Keratinocyte (primary cell): ENCODE results near the gene NAA11. TPM values are rescaled to one million over a fixed set of nuclear protein-coding genes. Genes with fewer than 3 reads are reported as not detected.

Source experiments
- DNase-seq: peaks from one replicate; pipeline ENCODE4 v3.0.0-alpha.2; 2011; ENCODE audit warnings: low read depth, missing footprints, low spot score
- FAIRE-seq: peaks from 2 replicates; lab custom pipeline; 2011; peaks lifted over from hg19 to GRCh38; lab: Jason Lieb, UNC
- H2AFZ ChIP-seq: 2 replicates; pipeline ENCODE4 v1.6.0; 2012; ENCODE audit warnings: low read length, control low read depth, inconsistent platforms; ENCODE audit not compliant: control insufficient read depth
- H3K27ac ChIP-seq: 2 replicates; pipeline ENCODE4 v1.5.1; 2011; ENCODE audit warnings: low read length; ENCODE audit not compliant: control insufficient read depth, insufficient read depth
- H3K27me3 ChIP-seq: 3 replicates; pipeline ENCODE4 v1.6.0; 2011; ENCODE audit warnings: low read length; ENCODE audit not compliant: control insufficient read depth, insufficient read depth; ENCODE audit errors: extremely low read depth
- H3K36me3 ChIP-seq, 2 experiments: 2 replicates in 1 of 2; 3 replicates in 1 of 2; pipeline ENCODE4 v1.5.1; 2011; ENCODE audit warnings: low read length in 2 of 2, mild to moderate bottlenecking in 1 of 2; ENCODE audit not compliant: control insufficient read depth in 2 of 2, insufficient read depth in 2 of 2; ENCODE audit errors: extremely low read depth in 1 of 2
- H3K4me1 ChIP-seq: 3 replicates; pipeline ENCODE4 v1.5.1; 2011; ENCODE audit warnings: low read length; ENCODE audit not compliant: control insufficient read depth, insufficient read depth; ENCODE audit errors: extremely low read depth
- H3K4me2 ChIP-seq: 3 replicates; pipeline ENCODE4 v1.6.0; 2011; ENCODE audit warnings: low read depth, low read length; ENCODE audit not compliant: control insufficient read depth, insufficient read depth; ENCODE audit errors: extremely low read depth
- H3K4me3 ChIP-seq, 3 experiments: fragments of 200-600 bp in 1 of 3; sonication (generic) in 1 of 3; 2 replicates in 2 of 3; 3 replicates in 1 of 3; pipeline ENCODE4 v1.5.1; 2011 to 2016; ENCODE audit warnings: low read length in 3 of 3, mild to moderate bottlenecking in 3 of 3, control low read depth in 2 of 3, inconsistent platforms in 1 of 3, low read depth in 1 of 3, mixed read lengths in 1 of 3, mixed run types in 1 of 3, moderate library complexity in 1 of 3; ENCODE audit not compliant: control insufficient read depth in 2 of 3, insufficient read depth in 2 of 3; ENCODE audit errors: extremely low read depth in 1 of 3
- H3K79me2 ChIP-seq: 2 replicates; pipeline ENCODE4 v1.6.0; 2012; ENCODE audit warnings: low read length; ENCODE audit not compliant: control insufficient read depth, insufficient read depth
- H3K9ac ChIP-seq: 3 replicates; pipeline ENCODE4 v1.6.0; 2011; ENCODE audit warnings: low read length; ENCODE audit not compliant: control insufficient read depth, insufficient read depth; ENCODE audit errors: extremely low read depth
- H3K9me1 ChIP-seq: 3 replicates; pipeline ENCODE4 v1.6.0; 2011; ENCODE audit warnings: low read length; ENCODE audit not compliant: control insufficient read depth, insufficient read depth; ENCODE audit errors: extremely low read depth
- H3K9me3 ChIP-seq: 2 replicates; pipeline ENCODE4 v1.5.1; 2012; ENCODE audit warnings: low read depth, low read length; ENCODE audit not compliant: control insufficient read depth
- H4K20me1 ChIP-seq: 3 replicates; pipeline ENCODE4 v1.6.0; 2011; ENCODE audit warnings: low read length; ENCODE audit not compliant: control insufficient read depth, insufficient read depth; ENCODE audit errors: extremely low read depth
- EZH2 ChIP-seq: IDR thresholded peaks from one replicate; pipeline ENCODE4 v1.6.1; 2012; ENCODE audit warnings: inconsistent platforms, mild to moderate bottlenecking, low read length, moderate library complexity
- dilution Hi-C: fragments of 300-500 bp; cut with MboI; formaldehyde crosslinking; loops from one replicate; pipeline ENCODE4 v1.7.0; 2020; ENCODE audit warnings: low sequenced_read_pairs; ENCODE audit not compliant: extremely low pct_ligation_motif_present
- polyA plus RNA-seq, 5 experiments: library from polyadenylated mRNA; depleted of rRNA in 3 of 5; stranded (reverse) in 3 of 5; stranded (forward) in 1 of 5; unstranded in 1 of 5; fragments of >200 nt; gene quantifications; 1 replicate in 1 of 5; 2 replicates in 3 of 5; 3 replicates in 1 of 5; pipeline versions ENCODE4 v1.2.1 to v1.2.3, GENCODE V29; 2011 to 2012; ENCODE audit warnings: missing spikeins in 2 of 5, low read depth in 1 of 5, low replicate concordance in 1 of 5
- TF ChIP-seq, protein P1 (sequence below), 3 experiments: IDR thresholded peaks in 1 of 3; conservative IDR thresholded peaks in 1 of 3; optimal IDR thresholded peaks in 1 of 3; 2 replicates in 2 of 3; 3 replicates in 1 of 3; pipeline versions ENCODE3 to v1.5.1; 2011; ENCODE audit warnings: low read length in 3 of 3, mild to moderate bottlenecking in 3 of 3, moderate library complexity in 2 of 3, control low read depth in 1 of 3, inconsistent platforms in 1 of 3; ENCODE audit not compliant: insufficient read depth in 2 of 3; ENCODE audit errors: extremely low read depth in 1 of 3

Gene NAA11
- polyA plus RNA-seq, 1 donor (not counting 4 experiments of a cell fraction or from before 2014, with no cell fraction given): not detected

DNA sequence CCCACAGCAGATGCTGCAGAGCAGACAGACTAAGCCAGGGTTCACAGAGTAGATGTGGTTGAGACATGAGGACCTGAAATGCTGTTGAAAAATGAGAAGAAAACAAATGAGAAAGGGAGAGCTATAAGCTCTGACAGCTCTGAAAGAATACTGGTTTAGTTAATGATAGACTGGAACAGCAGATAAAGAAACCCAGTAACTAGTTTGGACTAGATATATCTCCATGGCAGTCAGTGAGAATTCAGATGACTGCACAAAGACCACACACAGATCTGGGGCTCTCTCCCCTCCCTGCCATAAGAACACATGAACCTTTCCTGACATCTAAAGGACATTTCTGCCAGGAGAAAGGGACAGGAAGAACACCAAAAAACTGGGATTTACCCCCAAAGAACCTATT, 8.2 kb downstream of the NAA11 start:
- H4K20me1 ChIP-seq: no peaks in the 10 kb centered on the region
- dilution Hi-C loops: no loop called here
- H3K4me2 ChIP-seq: no peak overlapping the region
- H3K4me1 ChIP-seq: no peaks in the 10 kb centered on the region
- H3K79me2 ChIP-seq: no peaks in the 10 kb centered on the region
- no peaks in the 10 kb centered on the region for H3K27me3 ChIP-seq
- H3K27ac ChIP-seq: no peak overlapping the region
- no peak overlapping the region for H2AFZ ChIP-seq
- H3K9me3 ChIP-seq: no peaks in the 10 kb centered on the region
- DNase-seq (no peak), FAIRE-seq (no peak)
- H3K4me3 ChIP-seq: no peak overlapping the region
- no peaks in the 10 kb centered on the region for H3K36me3 ChIP-seq
- no peaks in the 10 kb centered on the region for H3K9me1 ChIP-seq
- H3K9ac ChIP-seq: no peak overlapping the region
- TF ChIP-seq EZH2: no peak

DNA sequence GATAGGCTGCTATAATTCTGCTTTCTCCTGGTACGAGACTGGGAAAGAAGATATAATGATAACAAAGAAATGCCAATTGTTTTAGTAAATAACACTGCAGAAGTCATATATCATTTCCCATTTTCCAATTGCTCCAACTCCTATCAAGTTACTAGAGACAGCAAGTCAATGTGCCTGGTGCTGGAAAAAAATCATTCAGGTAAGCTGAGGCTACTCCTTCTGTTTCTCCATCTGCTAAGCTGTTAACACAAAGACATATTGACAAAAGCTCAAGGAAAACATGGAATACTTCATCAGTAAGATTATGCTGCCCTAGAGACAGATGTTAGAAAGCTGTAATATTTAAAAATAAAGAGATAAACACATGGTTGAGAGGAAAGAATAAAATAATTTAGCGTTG, 10.0 kb downstream of the NAA11 start:
- H3K27ac ChIP-seq: no peak overlapping the region
- dilution Hi-C loops: no loop called here
- no peaks in the 10 kb centered on the region for H3K9me3 ChIP-seq
- no peaks in the 10 kb centered on the region for H3K79me2 ChIP-seq
- H3K9me1 ChIP-seq: no peaks in the 10 kb centered on the region
- DNase-seq: no peak
- H3K4me3 ChIP-seq: no peak overlapping the region
- H4K20me1 ChIP-seq: no peaks in the 10 kb centered on the region
- TF ChIP-seq, protein P1, sequence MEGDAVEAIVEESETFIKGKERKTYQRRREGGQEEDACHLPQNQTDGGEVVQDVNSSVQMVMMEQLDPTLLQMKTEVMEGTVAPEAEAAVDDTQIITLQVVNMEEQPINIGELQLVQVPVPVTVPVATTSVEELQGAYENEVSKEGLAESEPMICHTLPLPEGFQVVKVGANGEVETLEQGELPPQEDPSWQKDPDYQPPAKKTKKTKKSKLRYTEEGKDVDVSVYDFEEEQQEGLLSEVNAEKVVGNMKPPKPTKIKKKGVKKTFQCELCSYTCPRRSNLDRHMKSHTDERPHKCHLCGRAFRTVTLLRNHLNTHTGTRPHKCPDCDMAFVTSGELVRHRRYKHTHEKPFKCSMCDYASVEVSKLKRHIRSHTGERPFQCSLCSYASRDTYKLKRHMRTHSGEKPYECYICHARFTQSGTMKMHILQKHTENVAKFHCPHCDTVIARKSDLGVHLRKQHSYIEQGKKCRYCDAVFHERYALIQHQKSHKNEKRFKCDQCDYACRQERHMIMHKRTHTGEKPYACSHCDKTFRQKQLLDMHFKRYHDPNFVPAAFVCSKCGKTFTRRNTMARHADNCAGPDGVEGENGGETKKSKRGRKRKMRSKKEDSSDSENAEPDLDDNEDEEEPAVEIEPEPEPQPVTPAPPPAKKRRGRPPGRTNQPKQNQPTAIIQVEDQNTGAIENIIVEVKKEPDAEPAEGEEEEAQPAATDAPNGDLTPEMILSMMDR (optimal IDR thresholded peaks at IDR 0.05 in 1 of 3, IDR thresholded peaks at IDR 0.05 in 1 of 3, conservative IDR thresholded peaks at IDR 0.05 in 1 of 3; ENCODE audit: extremely low read depth in 1 of 3, insufficient read depth in 2 of 3, low read length in 3 of 3): no peak
- no peak for TF ChIP-seq EZH2
- H3K4me1 ChIP-seq: no peaks in the 10 kb centered on the region
- no peak for FAIRE-seq
- no peak overlapping the region for H3K9ac ChIP-seq
- H3K27me3 ChIP-seq: no peaks in the 10 kb centered on the region
- H2AFZ ChIP-seq: no peak overlapping the region
- H3K4me2 ChIP-seq: no peak overlapping the region
- H3K36me3 ChIP-seq: no peaks in the 10 kb centered on the region

DNA sequence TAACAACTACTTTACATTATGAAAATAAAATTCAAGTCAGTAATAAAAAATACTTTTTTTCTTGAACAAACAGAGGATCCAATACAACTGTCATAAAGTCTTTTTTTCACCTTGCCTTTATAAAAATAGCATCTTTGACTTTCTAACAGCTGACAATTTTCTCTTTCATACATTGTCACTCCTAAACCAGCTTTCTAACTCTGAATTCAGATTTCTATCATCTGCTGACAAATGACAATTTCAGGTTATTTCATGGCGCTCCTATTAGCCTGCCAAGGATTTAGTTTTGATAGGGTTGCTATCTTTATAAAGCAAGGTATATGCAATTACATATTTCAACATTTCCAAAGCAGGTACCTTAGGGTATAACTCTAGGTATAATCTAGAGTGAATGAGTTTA, 14.6 kb downstream of the NAA11 start:
- Histone ChIP-seq H3K27ac (no peak overlapping the region), H2AFZ (no peak overlapping the region), H3K36me3 (no peaks in the 10 kb centered on the region), H3K27me3 (no peaks in the 10 kb centered on the region), H3K9me3 (no peaks in the 10 kb centered on the region), H3K4me1 (no peaks in the 10 kb centered on the region), H3K9me1 (no peaks in the 10 kb centered on the region), H3K9ac (no peak overlapping the region), H4K20me1 (no peaks in the 10 kb centered on the region), H3K4me2 (no peak overlapping the region), H3K79me2 (no peaks in the 10 kb centered on the region), H3K4me3 (no peak overlapping the region)
- FAIRE-seq (no peak), DNase-seq (no peak)
- dilution Hi-C loops: no loop called here
- TF ChIP-seq, protein P1 (optimal IDR thresholded peaks at IDR 0.05 in 1 of 3, IDR thresholded peaks at IDR 0.05 in 1 of 3, conservative IDR thresholded peaks at IDR 0.05 in 1 of 3; ENCODE audit: extremely low read depth in 1 of 3, insufficient read depth in 2 of 3, low read length in 3 of 3): no peak
- no peak for TF ChIP-seq EZH2
